HG03108 (cell line): ENCODE data around the gene TESK1.
"Not testable (repeated sequence)": the region's sequence is repeated elsewhere in the genome, so short reads cannot be mapped to it uniquely, and the experiment has no call there.

Experiments used
- ATAC-seq: cut with Tn5 transposase; IDR thresholded peaks from one replicate; pipeline ENCODE4 v1.9.1; 2021; ENCODE audit warnings: moderate library complexity; ENCODE audit not compliant: unreplicated experiment

TESK1 gene

GRCh38 chr9:35645736-35646135, 40.7 kb downstream of the TESK1 start:
- ATAC-seq, result not testable (repeated sequence)

- ATAC-seq, result peak; percentile 0
Measured at GRCh38 chr9:35646153-35646532, 41.1 kb downstream of the TESK1 start.

DNA sequence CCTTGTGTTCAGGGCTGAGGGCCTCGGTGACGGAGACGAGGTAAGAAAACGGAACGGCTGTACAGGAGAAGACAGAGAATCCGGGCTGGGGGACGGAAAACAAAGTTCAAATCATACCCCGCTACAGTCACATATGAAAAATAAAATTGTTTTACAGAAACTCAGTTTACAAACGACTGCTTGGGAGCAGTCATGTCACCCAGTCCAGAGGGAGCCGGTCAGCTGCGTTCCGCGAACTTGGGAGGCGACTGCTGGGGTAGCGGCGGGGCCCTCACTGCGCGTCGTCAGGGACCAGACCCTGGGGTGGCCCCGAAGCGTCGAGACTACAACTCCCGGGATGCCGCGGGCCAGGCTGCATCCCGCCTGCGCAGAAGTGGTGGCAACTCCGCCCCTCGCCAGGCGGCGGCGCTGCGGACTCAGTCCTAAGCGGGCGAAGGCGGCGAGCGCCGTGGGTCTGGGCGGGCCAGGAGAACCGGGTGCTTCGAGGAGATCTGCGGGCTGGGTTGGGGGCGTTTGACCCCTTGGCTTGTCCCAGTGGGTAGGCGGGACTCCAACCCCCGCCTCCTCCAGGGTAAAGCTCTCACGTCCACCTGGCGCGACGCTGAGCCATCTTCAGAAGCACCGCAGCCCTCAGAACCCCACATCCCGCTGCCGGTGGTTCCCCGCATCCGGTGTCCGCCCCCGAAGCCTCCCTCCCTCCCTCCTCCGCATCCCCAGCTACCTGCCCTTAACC, 41.6 kb downstream of the TESK1 start:
- ATAC-seq, result peak; percentile 83

DNA sequence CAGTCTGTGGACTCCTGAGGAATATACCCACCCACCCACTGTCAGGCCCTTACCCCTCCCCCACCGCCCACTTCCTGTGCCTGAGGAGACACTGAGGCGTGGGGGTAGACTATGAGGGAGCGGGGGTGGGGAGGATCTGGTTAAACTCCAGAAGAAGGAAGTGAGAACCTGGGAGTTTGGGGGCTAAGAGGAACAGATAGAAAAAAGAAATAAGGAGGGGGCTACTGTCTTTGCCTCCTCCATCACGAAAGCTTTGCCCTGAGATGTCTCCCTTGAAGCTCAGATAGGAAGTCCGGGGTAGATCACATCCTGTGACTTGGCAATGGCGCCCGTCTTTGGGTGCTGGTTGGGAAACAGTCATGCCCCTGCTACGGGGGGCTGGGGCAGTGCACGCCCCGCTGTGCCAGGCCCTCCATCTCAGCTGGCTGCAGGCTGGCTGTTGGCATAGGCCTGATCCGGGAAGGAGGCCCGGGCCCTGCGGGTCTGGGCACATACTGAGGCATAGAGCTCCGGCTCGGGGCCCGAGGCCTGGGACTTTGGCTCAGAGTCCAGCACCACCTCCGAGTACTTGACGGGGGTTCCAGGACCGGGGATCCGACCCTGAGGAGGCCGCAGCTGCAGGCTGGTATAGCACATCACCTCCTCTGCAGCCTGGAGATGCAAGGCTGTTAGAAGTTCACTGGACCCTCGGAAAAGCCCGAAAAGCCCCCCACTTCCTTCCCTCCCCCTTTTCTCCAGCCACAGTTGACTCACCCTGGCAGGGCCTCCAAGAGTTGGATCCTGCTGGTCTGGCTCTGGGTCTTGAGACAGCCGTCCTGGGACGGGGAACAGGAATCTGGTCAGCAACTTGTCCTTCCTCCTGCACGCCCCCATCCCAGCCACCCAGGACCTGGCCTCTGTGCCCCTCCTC, 44.6 kb downstream of the TESK1 start:
- no peak for ATAC-seq

DNA sequence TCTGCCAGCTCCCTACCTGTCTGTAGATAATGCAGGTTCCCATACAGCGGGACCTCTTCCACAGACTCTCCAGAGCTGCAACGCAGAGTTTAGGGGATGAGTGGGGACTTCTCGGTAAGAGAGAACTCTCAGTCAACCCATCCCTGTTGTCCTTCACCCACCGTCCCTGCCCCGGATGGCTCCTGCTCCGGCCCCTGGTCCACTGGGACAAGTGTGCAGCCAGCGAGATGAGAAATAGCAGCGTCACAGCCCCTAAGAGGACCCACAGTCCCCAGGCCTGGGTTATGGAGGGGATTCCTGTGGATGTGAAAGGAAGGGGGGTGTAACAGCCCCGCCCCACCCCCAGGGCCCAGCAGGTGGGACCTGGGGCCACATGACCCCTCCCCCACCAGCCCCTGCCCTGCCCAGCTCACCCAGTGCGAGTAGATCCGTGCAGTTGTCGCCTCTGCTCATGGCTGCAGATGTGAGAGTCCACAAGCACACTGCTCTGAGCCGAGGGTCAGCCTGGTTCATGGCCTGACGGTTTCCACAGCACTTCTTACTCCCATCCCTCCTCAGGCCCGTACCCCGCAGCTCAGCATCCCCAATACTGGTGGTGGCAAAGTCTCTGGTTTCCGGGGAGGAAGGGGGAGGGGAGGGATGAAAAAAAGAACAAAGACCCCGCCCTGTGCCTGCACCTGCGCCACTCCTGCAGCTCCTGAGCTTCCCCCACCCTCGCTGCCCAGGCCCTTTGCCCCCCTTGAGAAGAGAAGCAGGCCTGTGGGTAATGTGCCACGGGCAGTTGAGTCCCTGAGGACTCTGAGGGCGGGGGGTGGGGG, 45.5 kb downstream of the TESK1 start, which contains the start of gene SIT1:
SIT1 (minus strand) TSS at position 591 of the 818 bp plus-strand sequence; CDS start at position 513, 78 bp downstream.
- ATAC-seq, result no peak

GRCh38 chr9:35651956-35652828, 47.1 kb downstream of the TESK1 start:
- ATAC-seq, result no peak

GRCh38 chr9:35652829-35653209, 47.8 kb downstream of the TESK1 start:
- no peak for ATAC-seq

DNA sequence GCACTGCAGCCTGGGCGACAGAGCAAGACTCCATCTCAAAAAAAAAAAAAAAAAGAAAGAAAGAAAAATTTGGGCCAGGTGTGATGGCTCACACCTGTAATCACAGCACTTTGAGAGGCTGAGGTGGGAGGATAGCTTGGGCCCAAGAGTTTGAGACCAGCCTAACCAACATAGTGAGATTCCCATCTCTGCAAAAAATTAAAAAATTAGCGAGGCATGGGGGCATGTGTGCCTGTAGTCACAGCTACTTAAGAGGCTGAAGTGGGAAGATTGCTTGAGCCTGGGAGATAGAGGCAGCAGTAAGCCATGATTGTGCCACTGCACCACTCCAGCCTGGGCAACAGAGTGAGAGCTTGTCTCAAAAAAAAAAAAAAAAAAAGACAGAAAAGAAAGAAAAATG, 48.5 kb downstream of the TESK1 start:
- no peak for ATAC-seq

DNA sequence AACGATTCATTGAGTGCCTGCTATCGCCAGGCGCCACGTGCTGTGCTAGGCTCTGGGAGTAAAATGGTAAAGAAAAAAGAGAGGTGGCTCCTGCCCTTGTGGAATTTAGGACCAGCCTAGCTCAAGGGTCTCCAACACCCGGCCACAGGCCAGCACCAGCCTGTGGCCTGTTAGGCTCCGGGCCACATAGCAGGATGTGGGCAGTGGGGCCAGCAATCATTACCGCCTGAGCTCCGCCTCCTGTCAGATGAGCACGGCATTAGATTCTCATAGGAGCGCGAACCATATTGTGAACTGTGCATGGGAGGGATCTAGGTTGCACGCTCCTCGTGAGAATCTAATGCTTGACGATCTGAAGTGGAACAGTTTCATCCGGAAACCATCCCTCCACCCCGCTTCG, 51.3 kb downstream of the TESK1 start:
- no peak for ATAC-seq

DNA sequence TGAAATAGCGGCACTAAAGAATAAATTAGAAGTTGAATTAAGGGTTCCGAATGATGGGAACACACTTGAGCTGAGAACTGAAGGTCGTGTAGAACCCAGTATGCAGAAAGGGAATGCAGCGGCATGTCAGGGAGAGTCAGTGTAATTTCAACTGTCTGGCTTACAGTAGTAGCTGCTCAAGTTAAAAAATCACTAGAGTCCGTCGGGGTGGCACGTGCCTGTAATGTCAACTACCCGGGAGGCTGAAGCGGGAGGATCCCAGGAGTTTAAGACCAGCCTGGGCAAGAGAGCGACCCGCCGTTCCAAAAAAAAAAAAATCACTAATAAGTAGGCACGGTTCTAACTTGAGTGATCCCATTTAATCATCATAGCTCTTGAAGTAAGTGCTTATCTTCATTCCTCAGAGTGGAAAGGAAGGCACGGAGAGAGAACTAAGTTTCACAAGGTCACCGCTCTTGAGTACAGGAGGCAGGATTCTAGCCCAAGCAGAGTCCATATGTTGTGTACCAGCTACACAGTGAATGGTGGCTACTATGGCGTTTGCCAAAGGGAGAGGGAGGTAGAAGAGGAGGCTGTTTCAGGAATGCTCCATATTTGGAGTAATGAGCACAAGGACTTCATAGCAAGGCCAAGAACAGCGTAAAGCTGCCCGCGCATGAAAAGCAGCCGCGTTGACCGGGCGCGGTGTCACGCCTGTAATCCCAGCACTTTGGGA, 51.9 kb downstream of the TESK1 start:
- ATAC-seq, result no peak

GRCh38 chr9:35657546-35658136, 52.6 kb downstream of the TESK1 start, which contains the start of gene RMRP:
Gene RMRP, minus strand, starts transcription at chr9:35658019.
- ATAC-seq, result peak; percentile 92

DNA sequence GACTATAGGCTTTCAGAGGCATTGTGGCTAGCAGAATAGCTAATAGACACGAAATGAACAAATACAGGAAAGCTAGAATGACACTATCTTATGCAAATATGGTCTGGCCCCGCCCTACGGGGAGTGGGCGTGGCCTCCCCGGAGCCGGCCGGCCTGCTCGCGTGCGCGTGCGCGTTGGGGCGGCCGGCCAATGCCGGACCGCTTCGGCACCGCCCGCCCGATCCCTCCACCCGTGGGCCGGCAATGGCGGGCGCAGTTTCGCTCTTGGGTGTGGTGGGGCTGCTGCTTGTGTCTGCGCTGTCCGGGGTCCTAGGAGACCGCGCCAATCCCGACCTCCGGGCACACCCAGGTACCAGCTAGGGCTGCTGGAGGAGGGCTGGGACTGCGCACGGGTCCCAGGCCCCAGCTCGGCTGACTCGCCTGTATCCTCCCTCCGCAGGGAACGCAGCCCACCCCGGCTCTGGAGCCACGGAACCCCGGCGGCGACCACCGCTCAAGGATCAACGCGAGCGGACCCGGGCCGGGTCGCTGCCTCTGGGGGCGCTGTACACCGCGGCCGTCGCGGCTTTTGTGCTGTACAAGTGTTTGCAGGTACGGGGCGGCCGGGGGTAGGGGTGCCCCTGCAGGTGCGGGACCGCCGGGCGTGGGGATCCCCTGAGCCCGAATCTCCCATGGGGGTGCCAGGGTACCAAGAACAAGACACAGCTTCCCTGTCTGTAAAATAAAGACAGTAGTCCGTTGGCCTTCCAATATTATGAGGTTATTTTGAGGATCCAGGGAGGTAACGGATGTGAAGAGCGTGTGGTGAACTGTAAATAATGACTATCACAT, 53.3 kb downstream of the TESK1 start, which contains the start of gene CCDC107:
CCDC107 (plus strand) TSS at position 156 of the 831 bp plus-strand sequence; CDS start at position 244, 88 bp downstream.
- peak; percentile 46 for ATAC-seq

GRCh38 chr9:35658968-35659220, 53.8 kb downstream of the TESK1 start:
- ATAC-seq, result no peak

GRCh38 chr9:35659340-35659739, 54.3 kb downstream of the TESK1 start:
- no peak for ATAC-seq
